Sigmoid colon (tissue), 7 donors: ENCODE measurements around the gene NCF4. TPM values are rescaled to one million over a fixed set of nuclear protein-coding genes. Genes with fewer than 3 reads are reported as not detected.

Experiments used
- DNase-seq: peaks from one replicate; pipeline ENCODE4 v3.0.0-alpha.2; 2019
- H3K27ac ChIP-seq, 4 donors: fragments of 200-600 bp; sonication (generic); one replicate each; pipeline ENCODE4 v1.5.1; 2016 to 2019; ENCODE audit warnings: mild to moderate bottlenecking in 1 of 4
- H3K27me3 ChIP-seq, 3 donors: fragments of 200-600 bp; sonication (generic); one replicate each; pipeline ENCODE4 v1.5.1; 2019; ENCODE audit warnings: mild to moderate bottlenecking in 1 of 3
- H3K36me3 ChIP-seq, 4 donors: fragments of 200-600 bp; sonication (generic); one replicate each; pipeline ENCODE4 v1.5.1; 2016 to 2019
- H3K4me1 ChIP-seq, 4 donors: fragments of 200-600 bp; sonication (generic); one replicate each; pipeline ENCODE4 v1.5.1; 2017 to 2019
- H3K4me3 ChIP-seq, 4 donors: fragments of 200-600 bp; sonication (generic); one replicate each; pipeline ENCODE4 v1.5.1; 2017 to 2019; ENCODE audit warnings: mild to moderate bottlenecking in 2 of 4, moderate library complexity in 1 of 4
- H3K9me3 ChIP-seq, 4 donors: fragments of 200-600 bp in 3 of 4; sonication (generic) in 3 of 4; one replicate each; pipeline versions ENCODE4 v1.5.1 to v1.6.1; 2013 to 2019
- CTCF ChIP-seq, 4 experiments: fragments of 450-650 bp in 3 of 4; fragments of 200-600 bp in 1 of 4; IDR thresholded peaks; one replicate each; pipeline ENCODE4 v1.5.1; 2016 to 2019; ENCODE audit warnings: antibody characterized with exemption in 4 of 4, mild to moderate bottlenecking in 3 of 4, moderate library complexity in 2 of 4
- EP300 ChIP-seq, 4 donors: sonication (generic); formaldehyde crosslinking; IDR thresholded peaks; one replicate each; pipeline ENCODE4 v1.6.1; 2017; ENCODE audit warnings: antibody characterized with exemption in 4 of 4
- POLR2A ChIP-seq, 2 donors: fragments of 450-650 bp; IDR thresholded peaks; one replicate each; pipeline ENCODE4 v1.6.1; 2016; ENCODE audit warnings: antibody characterized with exemption in 2 of 2, mild to moderate bottlenecking in 2 of 2, moderate library complexity in 2 of 2
- POLR2AphosphoS5 ChIP-seq, 4 donors: sonication (generic); formaldehyde crosslinking; IDR thresholded peaks; one replicate each; pipeline ENCODE4 v1.6.1; 2017; ENCODE audit warnings: antibody characterized with exemption in 4 of 4
- WGBS, 2 donors: extraction: QIAGEN DNeasy Blood & Tissue Kit; methylation state at CpG; one replicate each; pipeline ENCODE4 v1.1.7; 2013; 5-methylcytosine and 5-hydroxymethylcytosine counted together
- intact Hi-C: fragments of 100-400 bp; cut with DNase I; formaldehyde crosslinking; loops from one replicate; pipeline ENCODE4 v1.15.1; 2023
- polyA plus RNA-seq, 3 donors: library from polyadenylated mRNA; stranded (reverse); fragments of 200-250 nt; gene quantifications; one replicate each; pipeline ENCODE4 v1.2.3, GENCODE V29; 2013
- total RNA-seq, 4 donors: library from RNA; depleted of rRNA; stranded (reverse); fragments of >200 nt; gene quantifications; one replicate each; pipeline ENCODE4 v1.1.0, GENCODE V29; 2016
- donor health status: healthy with polysubstance abuse.
- donor health status: Bipolar disorder and iron deficiency.
- donor health status: healthy.

The NCF4 gene
- total and polyA plus RNA-seq, 7 donors: 13.5 to 35.8 (median 19.3) TPM

DNA sequence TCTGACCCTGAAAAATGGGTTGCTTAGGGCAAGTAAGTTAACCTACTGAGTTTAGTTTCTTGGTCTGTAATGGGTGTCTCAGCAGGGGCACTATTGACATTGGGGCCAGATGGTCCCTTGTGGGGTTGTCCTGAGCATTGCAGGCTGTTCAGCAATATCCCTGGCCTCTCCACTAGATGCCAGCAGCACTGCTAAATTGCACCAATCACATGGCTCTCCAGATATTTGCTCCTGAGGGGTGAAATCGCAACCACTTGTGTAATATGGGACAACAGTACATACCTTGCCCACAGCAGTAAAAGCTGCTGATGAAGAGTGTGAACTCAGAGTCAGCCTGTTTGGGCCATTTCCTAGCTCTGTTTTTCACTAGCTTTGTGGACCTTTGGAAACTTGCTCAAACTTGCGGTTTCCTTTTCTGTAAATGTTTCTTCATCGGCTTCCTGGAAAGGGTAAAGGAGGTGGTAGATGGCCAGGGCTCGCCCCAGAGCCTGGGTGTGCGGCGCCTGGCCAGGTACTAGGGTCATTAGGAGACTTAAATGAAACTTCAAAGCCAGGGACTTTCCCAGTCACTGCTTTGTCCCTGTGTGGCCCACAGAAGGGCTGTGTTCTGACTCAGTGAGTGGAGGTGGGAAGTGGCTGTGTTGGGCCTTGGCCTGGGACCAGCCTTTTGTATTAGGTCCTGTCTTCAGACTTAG lies 13.0 kb downstream of the NCF4 start:
- intact Hi-C loops: loop anchor here (1.0 kb wide), 1 partner anchor 105 kb away; no protein-coding TSS in a partner anchor
- Histone ChIP-seq H3K27me3 (peaks cover 0 to 24% (median 0%) of the 10 kb centered on the region in 3 donors), H3K9me3 (no peaks in the 10 kb centered on the region), H3K4me1 (peaks cover 0 to 13% (median 12%) of the 10 kb centered on the region in 4 donors), H3K4me3 (no peak overlapping the region), H3K27ac (peak overlapping the region; percentile 23 to 52 (median 43)), H3K36me3 (no peaks in the 10 kb centered on the region)
- WGBS, 2 donors: 27 to 47% methylated on average over 6 of the region's 6 CpGs
- no peak for TF ChIP-seq POLR2A (IDR thresholded peaks at IDR 0.05)
- peak in 1 of 4 donors; percentile 8 for TF ChIP-seq POLR2AphosphoS5 (IDR thresholded peaks at IDR 0.05)
- no peak for TF ChIP-seq EP300 (IDR thresholded peaks at IDR 0.05)
- peak; percentile 41 to 84 (median 60) for TF ChIP-seq CTCF (IDR thresholded peaks at IDR 0.05)
- no peak for DNase-seq

DNA sequence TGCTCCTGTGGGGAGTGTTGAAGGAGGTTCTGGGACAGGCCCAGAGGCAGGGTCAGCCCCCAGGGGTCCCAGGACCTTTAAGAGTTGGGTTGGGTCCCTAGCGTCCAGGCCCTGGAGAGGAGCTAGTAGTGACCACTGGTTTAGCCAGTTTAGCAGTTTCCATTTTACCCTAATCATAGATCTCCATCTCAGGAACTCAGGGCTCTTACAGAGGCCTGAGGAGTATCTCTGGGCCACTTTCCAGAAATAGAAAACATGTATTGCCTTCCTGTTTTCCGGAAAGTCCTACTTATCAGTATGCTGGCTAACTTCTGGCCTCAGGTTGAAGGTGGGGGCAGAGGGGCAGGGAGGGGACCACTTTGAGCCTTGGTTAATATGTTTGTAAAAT lies 13.5 kb downstream of the NCF4 start:
- Histone ChIP-seq H3K9me3 (no peaks in the 10 kb centered on the region), H3K27me3 (peaks cover 0 to 18% (median 0%) of the 10 kb centered on the region in 3 donors), H3K27ac (peak overlapping the region; percentile 23 to 52 (median 43)), H3K4me3 (no peak overlapping the region), H3K4me1 (peaks cover 0 to 13% (median 12%) of the 10 kb centered on the region in 4 donors), H3K36me3 (no peaks in the 10 kb centered on the region)
- TF ChIP-seq EP300 (IDR thresholded peaks at IDR 0.05) (no peak), CTCF (IDR thresholded peaks at IDR 0.05) (no peak), POLR2AphosphoS5 (IDR thresholded peaks at IDR 0.05) (no peak), POLR2A (IDR thresholded peaks at IDR 0.05) (no peak)
- 78 to 87% methylated on average over 2 of the region's 2 CpGs for WGBS, 2 donors
- no peak for DNase-seq
- intact Hi-C loops: no loop called here

DNA sequence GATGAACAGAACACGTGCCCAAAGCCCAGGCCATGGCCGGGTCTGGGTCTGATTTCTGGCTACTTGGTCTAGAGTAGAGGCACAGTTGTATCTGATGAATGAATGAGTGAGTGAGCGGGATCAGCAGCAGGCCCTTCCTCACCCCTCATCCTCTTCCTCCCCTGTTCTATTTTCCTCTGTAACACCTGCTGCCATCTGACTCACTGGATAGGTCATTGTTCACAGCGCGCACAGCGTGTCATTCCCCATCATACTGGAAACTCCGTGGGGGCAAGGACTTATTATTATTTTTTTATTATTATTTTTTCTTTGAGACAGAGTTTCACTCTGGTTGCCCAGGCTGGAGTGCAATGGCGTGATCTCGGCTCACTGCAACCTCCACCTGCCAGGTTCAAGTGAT lies 13.9 kb downstream of the NCF4 start:
- H3K4me1 ChIP-seq: peaks cover 0 to 13% (median 12%) of the 10 kb centered on the region in 4 donors
- TF ChIP-seq CTCF (IDR thresholded peaks at IDR 0.05) (no peak), POLR2AphosphoS5 (IDR thresholded peaks at IDR 0.05) (no peak)
- H3K4me3 ChIP-seq: no peak overlapping the region
- no peaks in the 10 kb centered on the region for H3K9me3 ChIP-seq
- H3K27ac ChIP-seq: peak overlapping the region in 3 of 4 donors; percentile 23 to 52 (median 45)
- no peaks in the 10 kb centered on the region for H3K36me3 ChIP-seq
- intact Hi-C loops: no loop called here
- DNase-seq: no peak
- peaks cover 0 to 14% (median 0%) of the 10 kb centered on the region in 3 donors for H3K27me3 ChIP-seq
- WGBS, 2 donors: 83 to 90% methylated on average over 9 of the region's 9 CpGs

DNA sequence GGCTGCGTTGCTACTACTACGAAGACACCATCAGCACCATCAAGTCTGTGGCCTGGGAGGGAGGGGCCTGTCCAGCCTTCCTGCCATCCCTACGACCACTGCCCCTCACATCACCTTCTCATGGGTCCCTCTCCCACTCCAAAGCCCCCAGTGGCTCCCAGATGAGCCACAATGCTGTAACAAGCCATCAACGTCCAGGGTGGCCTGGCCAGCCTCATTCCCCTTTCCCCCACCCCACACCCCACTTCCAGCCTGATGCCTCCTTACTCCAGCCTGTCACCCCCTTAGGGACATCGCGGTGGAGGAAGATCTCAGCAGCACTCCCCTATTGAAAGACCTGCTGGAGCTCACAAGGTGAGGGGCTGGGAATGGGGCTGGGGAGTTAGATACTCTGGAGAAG lies 14.9 kb downstream of the NCF4 start:
- TF ChIP-seq POLR2AphosphoS5 (IDR thresholded peaks at IDR 0.05): no peak
- Histone ChIP-seq H3K27me3 (peaks cover 0 to 7% (median 0%) of the 10 kb centered on the region in 3 donors), H3K4me1 (peaks cover 0 to 13% (median 12%) of the 10 kb centered on the region in 4 donors), H3K36me3 (no peaks in the 10 kb centered on the region), H3K9me3 (no peaks in the 10 kb centered on the region), H3K4me3 (no peak overlapping the region), H3K27ac (no peak overlapping the region)
- intact Hi-C loops: no loop called here
- 86 to 88% methylated on average over 6 of the region's 6 CpGs for WGBS, 2 donors
- no peak for DNase-seq

DNA sequence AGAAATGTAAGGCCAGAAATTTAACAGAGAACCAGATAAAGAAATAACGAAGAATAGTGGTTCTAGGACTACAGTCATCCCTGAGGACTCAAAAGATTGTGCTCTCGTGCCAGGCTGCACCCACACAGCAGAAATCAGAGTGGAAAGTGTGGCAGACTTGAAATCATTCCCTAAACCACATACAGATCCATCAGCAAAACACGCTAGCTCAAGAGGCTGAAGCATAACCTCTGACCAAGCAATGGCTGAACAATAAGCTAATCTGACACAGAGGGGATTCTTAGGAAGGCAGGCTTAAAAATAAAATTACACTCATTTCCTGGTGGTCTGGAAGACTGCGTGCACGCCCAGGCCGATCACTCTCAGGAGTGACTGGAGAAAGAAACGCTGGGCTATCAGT lies 19.0 kb downstream of the NCF4 start:
- 79 to 90% methylated on average over 7 of the region's 7 CpGs for WGBS, 2 donors
- Histone ChIP-seq H3K4me3 (no peak overlapping the region), H3K9me3 (peaks cover 0 to 8% (median 0%) of the 10 kb centered on the region in 4 donors), H3K27ac (no peak overlapping the region), H3K36me3 (no peaks in the 10 kb centered on the region), H3K4me1 (no peaks in the 10 kb centered on the region), H3K27me3 (peaks cover 0 to 7% (median 0%) of the 10 kb centered on the region in 3 donors)
- intact Hi-C loops: no loop called here
- DNase-seq: no peak
- no peak for TF ChIP-seq POLR2A (IDR thresholded peaks at IDR 0.05)
